Stimulated activated naive CD4-positive, alpha-beta T cell treated with Interleukin-2 at 50 U/mL for 16 hours (primary cell): ENCODE results near the gene OAF.

Source experiments
- DNase-seq: peaks from one replicate; lab custom pipeline; 2025; lab: John Stamatoyannopoulos, UW

Gene OAF

DNA sequence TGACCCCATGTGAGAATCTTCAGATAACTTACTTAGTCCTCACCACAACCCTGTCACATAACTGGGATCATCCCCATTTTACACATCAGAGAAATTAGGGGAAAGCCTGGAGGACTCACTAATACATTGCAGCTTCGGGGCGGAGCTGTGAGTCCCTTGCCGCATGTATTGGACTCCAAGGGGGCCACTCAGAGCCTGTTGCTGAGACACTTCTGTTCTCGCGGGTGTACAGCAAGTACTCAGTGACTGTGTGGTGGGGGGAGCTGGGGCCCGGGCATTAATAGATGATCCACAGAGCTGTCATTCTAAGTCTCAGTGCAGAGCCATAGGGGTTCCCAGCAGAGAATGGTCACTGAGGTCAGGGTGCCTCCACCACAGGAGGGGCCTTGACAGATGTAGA is 13.5 kb downstream of the OAF start:
- no peak for DNase-seq

DNA sequence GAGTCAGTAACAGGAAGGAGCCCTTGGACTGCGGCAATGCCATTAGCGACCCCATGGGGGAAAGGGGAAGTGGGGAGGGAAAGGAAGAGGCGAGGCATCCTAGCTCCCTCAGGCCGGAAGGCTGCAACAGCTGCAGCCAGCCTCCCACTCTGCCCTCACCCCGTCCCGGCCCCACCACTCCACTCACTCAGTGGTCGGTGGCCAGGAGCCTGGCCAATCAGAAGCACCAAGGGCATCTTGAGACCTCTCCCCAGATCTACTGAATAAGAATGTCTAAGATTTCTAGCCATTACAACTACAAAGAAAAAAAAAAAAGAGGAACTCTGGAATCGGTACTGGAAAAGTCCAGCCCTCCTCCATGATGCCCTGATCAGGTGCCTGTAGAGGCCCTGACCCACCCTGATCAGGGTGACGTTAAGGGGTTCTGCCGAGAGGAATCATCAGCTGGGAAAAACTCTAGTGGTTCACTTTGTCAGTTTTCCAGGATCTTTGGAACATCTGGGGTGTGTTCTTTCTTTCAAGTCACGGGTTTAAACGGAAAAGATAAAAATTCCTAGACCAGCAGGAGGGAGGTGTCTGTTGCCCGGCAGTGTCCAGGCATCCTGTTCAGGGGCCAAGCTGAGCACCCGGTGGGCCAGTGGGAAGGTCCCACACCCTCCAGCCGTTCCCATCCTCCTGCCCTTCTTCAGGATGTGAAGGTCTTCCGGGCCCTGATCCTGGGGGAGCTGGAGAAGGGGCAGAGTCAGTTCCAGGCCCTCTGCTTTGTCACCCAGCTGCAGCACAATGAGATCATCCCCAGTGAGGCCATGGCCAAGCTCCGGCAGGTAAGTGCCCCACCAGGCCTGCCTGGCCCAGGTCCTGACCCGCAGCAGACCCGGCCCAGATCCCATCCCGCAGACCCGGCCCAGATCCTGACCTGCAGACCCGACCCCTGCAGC is 14.4 kb downstream of the OAF start:
- no peak for DNase-seq

DNA sequence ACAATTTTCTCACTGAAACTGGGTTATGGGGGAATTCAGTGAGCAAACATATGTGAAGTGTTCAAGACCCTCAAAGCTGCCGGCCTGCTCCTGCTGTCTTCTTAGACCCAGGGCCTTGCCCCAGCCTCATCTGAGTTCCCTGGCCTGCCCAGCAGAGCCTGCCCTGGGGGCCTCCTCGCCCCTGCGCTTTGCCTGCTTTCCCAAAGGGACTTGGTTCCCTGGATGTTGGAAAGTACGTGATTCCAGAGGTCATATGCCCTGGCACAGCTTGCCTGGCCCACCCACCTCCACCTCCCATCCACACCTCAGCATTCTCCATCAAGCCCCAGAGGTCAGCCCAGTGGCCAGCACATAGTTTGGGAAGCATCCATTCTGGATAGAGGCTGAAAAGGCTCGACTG is 15.4 kb downstream of the OAF start:
- no peak for DNase-seq

DNA sequence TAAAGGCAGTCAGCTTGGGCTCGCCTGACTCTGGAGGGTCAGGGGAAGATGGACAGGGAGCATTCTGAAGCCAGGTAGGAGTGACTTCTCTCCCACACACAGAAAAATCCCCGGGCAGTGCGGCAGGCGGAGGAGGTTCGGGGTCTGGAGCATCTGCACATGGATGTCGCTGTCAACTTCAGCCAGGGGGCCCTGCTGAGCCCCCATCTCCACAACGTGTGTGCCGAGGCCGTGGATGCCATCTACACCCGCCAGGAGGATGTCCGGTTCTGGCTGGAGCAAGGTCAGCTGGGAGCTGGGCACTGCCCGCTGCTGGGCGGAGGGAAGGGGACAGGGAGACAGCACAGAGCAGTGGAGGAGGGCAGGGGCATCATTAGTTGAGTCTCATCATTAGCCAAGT is 15.9 kb downstream of the OAF start:
- no peak for DNase-seq

DNA sequence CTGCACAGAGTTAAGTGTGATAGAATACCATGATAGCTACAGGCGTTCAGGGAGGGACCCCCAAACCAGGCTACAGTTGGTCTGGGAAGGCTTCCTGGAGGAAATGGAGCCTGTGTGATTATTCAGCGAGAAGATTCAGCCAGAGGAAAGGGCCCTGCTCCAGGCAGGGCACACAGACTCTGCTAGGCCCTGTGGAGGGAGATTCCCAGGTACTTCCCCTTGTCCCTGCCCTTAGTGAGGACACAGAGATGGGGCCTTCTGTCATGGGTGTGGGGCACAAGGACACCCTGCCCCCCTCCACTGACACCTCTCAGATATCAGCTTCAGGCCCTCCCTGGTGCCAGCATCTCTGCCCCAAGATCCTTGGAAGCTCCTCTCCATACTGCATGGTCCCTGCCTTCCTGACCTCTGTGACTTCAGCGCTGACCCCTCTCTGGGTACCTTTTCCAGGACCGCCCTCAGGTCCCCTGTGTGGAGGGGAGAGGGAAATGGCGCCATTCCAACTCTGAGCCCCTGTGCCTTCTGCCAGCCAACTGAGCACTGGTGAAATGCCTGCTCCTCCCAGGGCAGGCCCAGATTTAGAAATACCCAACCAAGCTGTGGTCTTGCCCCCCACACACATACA is 16.5 kb downstream of the OAF start:
- DNase-seq = no peak

DNA sequence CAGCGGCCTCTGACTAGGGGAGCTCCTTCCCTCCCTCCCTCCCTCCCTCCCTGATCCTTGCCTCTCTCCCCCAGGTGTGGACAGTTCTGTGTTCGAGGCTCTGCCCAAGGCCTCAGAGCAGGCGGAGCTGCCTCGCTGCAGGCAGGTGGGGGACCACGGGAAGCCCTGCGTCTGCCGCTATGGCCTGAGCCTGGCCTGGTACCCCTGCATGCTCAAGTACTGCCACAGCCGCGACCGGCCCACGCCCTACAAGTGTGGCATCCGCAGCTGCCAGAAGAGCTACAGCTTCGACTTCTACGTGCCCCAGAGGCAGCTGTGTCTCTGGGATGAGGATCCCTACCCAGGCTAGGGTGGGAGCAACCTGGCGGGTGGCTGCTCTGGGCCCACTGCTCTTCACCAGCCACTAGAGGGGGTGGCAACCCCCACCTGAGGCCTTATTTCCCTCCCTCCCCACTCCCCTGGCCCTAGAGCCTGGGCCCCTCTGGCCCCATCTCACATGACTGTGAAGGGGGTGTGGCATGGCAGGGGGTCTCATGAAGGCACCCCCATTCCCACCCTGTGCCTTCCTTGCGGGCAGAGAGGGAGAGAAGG is 18.1 kb downstream of the OAF start:
- no peak for DNase-seq

DNA sequence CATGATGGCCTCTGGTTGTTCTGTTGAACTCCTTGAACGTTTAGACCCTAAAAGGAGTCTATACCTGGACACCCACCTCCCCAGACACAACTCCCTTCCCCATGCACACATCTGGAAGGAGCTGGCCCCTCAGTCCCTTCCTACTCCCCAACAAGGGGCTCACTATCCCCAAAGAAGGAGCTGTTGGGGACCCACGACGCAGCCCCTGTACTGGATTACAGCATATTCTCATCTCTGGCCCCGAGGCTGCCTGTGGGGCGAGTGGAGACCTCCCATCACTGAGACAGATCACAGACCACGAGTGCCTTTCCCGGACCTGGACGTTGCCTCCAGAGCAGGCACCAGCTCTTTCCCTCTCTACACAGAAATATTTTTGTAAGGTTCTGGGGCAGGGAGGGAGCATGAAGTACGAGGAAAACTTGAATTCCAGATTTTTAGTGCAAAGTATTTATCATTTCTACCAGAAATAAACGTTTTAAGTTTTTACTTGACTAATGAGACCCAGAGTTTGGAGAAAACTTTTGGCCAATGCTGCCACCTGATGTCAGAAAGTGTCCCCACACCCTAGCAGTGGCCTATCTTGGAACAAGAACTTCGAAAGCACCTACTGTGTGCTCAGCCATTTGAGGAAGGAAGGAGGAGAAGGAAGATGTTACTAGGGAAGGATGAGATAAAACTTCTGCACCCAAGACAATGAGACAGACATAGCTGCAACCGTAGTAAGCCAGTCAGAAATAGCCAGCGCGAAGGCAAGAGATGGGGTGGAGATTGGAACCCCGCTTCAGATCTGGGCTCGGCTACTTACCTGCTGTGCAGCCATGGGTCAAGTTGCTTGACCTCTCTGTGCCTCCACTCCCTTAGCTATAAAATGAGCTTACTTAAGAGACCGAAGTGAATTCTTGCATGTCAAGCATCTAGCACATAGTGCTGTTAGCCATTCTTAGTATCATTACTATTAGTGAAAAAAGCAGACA is 18.9 kb downstream of the OAF start:
- DNase-seq = no peak

DNA sequence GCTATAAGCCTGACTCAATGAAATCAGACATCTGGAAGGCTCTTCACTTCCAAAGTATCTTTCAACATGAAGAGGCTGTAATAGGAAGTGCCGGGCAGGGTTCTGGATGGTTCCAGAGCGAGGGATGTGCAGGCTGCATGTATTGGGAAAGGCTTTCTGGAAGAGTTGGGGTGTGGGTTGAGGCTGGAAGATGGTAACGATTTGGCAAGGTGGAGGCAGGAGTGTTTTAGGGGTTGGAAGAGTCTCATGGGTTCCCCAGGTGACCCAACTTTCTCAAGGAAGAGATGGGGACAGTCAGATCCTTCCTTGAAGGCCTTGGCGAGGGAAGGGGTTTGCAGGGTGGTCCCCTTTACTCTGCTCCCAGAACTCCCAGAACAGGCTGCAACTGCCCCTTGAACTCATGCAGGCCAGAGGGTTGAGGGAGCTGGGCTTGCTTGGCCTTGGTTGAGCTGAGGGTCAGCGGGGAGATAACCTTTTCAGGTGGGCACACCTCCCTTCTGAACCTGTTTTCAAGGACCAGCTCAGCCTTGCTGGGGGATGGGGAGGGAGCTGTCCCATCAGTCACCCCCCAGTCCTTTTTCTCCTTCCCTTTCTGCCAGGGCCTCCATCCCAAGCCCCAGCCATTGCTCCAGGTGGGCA is 19.7 kb downstream of the OAF start:
- no peak for DNase-seq

DNA sequence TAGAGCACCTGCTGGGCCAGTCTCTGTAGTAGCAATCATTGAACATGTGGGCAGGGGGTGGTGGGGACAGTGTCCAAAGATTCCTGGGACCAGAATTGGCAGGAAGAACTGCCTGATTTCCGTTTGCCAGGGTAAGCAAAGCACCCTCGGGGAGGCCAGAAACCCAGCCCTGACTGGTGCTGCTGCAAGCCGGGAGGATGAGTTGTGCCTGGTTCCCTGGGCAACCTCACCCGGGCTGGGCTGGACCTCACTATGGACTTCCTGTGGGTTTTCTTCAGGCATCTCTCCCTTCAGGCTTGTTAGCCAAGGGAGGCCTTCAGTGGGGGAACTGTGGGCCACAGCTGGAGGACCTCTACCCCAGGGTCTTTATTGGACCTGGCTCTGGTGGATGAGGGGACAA is 21.1 kb downstream of the OAF start:
- DNase-seq = no peak

DNA sequence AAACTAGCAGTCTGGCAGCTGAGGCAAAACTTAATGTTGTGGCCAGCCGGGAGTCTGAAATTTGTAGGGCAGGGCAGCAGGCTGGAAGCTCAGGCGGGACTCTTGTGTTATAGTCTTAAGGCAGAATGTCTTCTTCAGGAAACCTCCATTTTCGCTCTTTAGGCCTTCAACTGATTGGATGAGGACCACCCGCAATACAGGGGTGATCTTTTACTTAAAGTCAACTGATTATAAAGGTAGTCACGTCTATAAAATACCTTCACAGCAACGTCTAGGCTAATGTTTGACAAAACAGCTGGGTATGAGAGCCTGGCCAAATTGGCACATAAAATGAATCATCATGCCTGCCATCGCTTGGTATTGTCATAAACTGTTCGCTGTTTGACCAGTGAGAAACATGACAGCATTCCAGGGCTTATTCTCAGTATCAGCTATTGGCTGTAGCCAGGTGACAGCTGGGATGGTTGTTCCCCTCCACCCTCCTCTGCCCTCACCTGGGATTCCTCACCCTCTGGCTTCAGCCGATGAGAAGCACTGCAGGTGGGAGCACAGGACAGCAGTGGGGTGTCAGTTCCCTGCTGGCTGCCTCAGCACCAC is 22.5 kb downstream of the OAF start:
- no peak for DNase-seq

DNA sequence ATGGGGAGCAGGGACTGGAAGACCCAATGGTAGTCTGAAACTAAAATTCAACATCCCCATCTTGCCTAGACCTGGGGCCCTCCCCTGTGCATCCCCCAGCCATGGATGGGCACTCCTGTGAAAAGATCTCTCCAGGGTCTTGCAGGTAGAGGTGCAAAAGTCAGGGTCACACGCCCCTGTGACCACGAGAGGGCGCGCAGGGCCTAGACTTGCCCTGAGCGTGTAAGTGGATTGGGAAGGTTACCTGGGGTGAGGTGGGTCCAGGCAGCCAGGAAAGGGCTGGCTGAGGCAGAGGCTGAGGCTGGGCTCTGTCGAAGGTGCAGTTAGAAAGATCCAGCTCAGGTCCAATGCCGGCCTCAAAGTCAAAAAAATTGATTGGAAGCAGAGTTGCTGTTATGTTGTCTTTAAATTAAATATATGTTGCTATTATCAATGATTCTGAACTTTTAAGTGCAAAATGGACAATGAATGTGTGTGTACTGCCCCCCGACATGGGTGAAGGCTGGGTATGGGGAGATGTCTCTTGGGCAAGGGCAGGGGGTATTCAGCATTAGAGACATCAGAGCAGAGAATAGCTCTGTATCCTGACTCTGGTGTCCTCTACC is 24.3 kb downstream of the OAF start:
- DNase-seq = peak; percentile 40

DNA sequence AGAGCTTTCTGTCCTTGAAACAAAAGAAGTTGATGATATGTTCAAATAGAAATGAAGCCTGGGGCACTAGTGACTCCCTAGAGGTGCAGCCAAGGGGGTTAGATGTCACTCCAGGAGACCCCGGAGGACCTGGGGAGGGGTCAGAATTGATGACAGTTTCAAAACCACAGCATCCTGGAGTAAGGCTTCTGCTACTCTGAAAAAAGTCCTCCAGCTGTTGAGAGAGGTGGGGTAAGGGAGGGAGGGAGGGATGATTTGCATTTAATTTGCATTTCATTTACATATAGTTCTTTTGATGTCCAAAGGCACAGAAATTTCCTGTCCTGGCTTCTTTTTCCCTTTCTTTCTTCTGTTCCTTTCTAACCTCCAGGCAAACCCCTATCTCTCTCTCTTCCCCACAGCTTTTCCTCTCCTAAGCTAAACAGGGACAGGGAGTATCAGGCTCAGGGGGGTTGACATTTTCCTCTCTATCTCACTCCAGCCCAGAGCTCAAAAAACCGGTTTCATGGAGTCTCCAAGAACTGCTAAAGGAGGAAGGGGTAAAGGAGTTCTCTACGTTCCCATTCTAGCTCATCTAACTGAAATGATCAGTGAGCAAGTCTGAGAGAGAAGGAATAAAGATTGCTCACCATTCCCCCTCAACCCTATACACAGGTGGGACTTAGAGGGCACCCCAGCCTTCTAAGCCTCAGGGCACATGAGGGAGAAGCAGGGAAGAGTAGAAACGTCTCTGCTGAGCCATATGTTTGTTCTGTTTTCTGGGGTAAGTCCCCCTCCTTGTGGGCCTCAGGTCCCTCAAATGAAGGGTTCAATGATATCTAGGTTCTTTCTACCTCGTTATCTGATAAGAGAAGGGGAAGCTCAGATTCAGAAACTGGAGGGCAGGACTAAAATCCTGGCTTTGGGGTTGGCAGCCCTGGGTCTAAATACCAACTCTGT is 25.6 kb downstream of the OAF start:
- no peak for DNase-seq

DNA sequence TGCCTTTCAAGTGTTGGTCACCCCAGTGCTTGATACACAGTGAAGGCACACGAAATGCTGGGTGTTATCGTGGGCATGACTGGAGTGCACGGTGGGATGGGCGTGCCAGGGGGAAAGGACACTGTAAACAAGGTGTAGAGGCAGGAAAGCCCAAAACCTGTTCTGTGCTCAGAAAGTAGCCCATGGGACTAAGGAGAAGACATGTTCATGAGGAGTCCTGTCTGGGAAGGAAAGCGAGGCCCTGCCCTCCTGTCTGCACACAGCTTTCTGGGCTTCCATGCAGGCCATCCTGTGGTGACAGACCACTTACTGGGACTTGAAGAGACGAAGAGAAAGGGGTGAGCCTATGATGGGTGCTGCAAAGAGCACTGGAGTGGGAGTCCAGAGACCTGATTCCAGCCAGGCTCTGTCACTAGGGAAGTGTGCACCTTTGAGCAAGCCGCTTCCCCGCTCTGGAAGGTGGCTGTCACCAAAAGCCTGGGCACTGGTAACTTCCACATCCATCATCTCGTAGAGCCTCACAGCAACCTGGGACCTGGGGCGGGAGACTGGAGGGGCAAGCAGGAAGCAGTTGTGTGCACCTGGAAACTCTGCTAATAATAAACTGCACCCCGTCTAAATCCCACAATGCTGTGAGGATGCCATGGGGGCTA is 28.3 kb downstream of the OAF start:
- no peak for DNase-seq

DNA sequence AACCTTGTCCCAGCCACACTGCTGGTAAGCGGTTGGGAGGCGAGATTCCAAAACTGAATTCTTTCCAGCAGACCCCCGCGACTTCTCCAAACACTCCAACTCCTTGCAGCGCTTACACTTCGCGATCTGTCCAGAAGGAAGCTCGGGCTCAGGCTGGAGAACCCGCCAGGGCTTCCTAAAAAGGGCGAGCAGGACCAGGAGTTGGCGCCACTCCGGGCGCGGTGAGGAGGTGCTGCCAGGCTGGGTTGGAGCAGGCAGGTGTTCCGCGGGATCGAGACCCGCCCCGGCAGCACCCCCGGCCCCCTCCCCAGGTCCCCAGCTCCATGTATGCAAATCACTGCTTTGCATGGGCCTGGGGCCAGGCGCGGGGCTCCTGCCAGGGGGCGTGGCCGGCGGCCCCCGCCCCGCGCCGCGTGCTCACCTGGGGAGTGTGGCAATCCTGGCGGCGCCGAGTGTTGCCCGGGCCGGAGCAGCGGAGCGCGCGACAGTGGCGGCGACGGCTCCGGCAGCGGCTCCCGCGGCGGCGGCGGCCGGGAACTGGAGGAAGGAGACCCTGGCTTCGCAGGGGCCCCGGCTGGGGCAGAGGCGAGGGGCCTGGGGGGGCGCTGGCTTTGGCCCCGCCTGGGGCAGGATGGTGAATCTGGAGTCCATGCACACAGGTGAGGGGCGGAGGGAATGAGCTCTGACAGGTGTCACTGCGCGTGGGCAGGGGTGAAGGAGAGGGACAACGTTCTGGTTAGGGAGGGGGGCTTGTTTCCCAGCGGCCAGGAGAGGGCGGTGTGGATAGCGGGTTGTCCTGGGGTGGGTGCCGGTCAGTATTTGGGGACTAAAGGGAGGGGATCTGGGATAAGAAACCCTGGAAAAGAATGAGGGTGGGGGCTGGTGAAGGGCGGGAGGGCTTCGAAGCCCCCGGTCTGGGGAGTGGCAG is 29.1 kb downstream of the OAF start, which contains the start of gene POU2F3:
POU2F3 (plus strand) TSS at position 428 of the 928 bp plus-strand sequence; CDS start at position 632, 204 bp downstream.
- no peak for DNase-seq

DNA sequence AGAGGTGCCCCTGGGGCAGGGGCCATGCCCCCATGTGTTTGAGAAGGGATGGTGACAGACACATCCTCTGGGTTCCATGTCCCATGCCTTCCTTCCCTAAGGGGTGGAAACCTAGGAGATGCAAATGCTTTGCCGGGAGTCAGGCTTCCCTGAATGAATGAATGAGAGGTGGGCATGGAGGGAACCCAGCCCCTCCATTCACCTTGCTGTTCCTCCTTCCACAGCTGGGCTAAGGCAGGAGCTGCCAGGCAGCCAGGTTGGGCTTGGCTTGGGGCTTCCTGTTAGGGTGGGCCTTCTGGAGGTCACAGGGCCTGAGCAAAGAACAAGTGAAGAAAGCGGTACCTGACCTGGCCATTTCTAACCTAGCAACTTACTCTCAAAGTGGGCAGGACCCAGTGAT is 30.0 kb downstream of the OAF start:
- no peak for DNase-seq

DNA sequence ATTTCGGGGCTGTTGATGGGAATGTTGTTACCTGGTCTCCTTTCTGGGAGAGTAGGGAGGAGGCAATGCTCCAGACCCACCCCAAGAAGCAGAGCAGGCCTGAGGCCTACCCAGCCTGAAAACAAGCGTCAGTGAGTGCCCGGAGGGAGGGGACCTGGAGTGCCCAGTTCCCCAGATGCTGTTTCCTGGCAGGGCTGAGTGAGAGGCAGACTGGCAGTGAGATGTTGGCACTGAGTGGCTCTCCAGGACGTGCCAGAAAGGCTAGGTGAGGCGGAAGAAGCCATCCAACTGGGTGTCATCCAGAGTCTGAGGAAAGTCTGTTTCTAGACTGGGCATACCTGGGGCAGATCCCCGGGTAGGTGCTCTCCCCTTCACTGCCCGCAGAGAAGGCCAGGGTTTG is 30.4 kb downstream of the OAF start:
- no peak for DNase-seq

DNA sequence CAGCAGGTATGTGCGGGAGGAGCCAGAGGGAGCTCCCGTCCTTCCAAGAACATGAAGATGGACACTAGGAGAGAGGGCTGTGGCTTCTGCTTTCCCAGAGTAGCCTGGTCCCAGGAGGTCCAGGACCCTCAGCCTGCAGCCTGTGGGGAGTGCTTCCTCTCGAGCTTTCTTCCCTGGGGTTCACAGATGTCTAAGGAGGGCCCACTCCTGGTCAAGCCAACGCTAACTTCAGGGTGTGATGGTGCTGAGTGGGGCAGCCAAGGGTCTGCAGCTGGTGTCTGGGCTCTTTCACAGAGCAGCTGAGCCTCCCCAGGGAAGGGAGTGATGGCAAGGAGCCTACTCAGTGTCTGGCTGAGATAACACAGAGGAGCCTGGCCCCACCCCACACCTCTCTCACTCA is 32.4 kb downstream of the OAF start:
- DNase-seq = no peak
